ENCODE results near the gene CCDC15. TPM values are rescaled to one million over a fixed set of nuclear protein-coding genes. Genes with fewer than 3 reads are reported as not detected.

Gene CCDC15
- total and polyA plus RNA-seq, 5 donors from 2014 or later, result 0.64 to 1.8 (median 1.1) TPM

- Histone ChIP-seq H3K27ac (ENCODE audit: insufficient read depth, low read length, poor library complexity, severe bottlenecking) (no peak overlapping the region), H3K4me1 (ENCODE audit: control insufficient read depth, insufficient read depth, low read length, poor library complexity, severe bottlenecking) (no peaks in the 10 kb centered on the region), H3K9me3 (ENCODE audit: control insufficient read depth in 2 of 2, low read length in 2 of 2) (no peaks in the 10 kb centered on the region), H3K27me3 (ENCODE audit: control insufficient read depth, insufficient read depth, low read length) (no peaks in the 10 kb centered on the region), H3K36me3 (ENCODE audit: control insufficient read depth, insufficient read depth, low read length) (no peaks in the 10 kb centered on the region), H3K4me3 (ENCODE audit: low read depth, low read length) (no peak overlapping the region)
- no peak for DNase-seq
- H3K27ac Mint-ChIP-seq, result no peak overlapping the region
- no peaks in the 10 kb centered on the region for H3K36me3 Mint-ChIP-seq
- ATAC-seq (ENCODE audit: low read depth in 2 of 2), result no peak
- H3K9me3 Mint-ChIP-seq, result no peaks in the 10 kb centered on the region
- H3K4me1 Mint-ChIP-seq, result peaks cover 0 to 17% (median 3%) of the 10 kb centered on the region in 4 donors
- no peak overlapping the region for H3K4me3 Mint-ChIP-seq
- H3K27me3 Mint-ChIP-seq, result peaks cover 13% of the 10 kb centered on the region
Observed at GRCh38 chr11:125071435-125071834, 117.4 kb downstream of the CCDC15 start.

DNA sequence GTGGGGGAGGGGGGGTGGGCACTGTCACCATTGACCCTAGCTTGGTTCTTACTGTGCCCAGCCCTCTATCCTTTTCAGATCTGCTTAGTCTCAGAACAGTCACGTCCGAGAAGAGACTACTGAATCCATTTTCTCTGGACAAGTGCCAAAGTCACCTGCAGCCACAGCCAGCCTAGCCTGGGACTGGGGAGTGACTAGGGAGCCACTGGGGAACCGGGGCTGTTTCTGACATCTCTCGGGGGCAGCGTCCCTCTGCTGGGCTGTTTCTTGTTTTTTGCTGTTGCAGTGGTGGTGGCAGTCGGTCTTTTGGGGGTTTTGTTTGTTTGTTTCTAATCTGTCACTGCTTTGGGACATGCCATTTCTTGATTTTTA, 117.8 kb downstream of the CCDC15 start:
- Histone ChIP-seq H3K36me3 (ENCODE audit: control insufficient read depth, insufficient read depth, low read length) (no peaks in the 10 kb centered on the region), H3K9me3 (ENCODE audit: control insufficient read depth in 2 of 2, low read length in 2 of 2) (no peaks in the 10 kb centered on the region), H3K27me3 (ENCODE audit: control insufficient read depth, insufficient read depth, low read length) (no peaks in the 10 kb centered on the region), H3K4me3 (ENCODE audit: low read depth, low read length) (no peak overlapping the region), H3K4me1 (ENCODE audit: control insufficient read depth, insufficient read depth, low read length, poor library complexity, severe bottlenecking) (no peaks in the 10 kb centered on the region), H3K27ac (ENCODE audit: insufficient read depth, low read length, poor library complexity, severe bottlenecking) (no peak overlapping the region)
- no peak for ATAC-seq (ENCODE audit: low read depth in 2 of 2)
- Mint-ChIP-seq H3K27me3 (peaks cover 13% of the 10 kb centered on the region), H3K9me3 (no peaks in the 10 kb centered on the region), H3K27ac (no peak overlapping the region), H3K4me1 (peaks cover 0 to 17% (median 3%) of the 10 kb centered on the region in 4 donors), H3K36me3 (no peaks in the 10 kb centered on the region), H3K4me3 (no peak overlapping the region)
- no peak for DNase-seq

- H3K9me3 Mint-ChIP-seq, result no peaks in the 10 kb centered on the region
- peaks cover 10% of the 10 kb centered on the region for H3K27me3 Mint-ChIP-seq
- H3K36me3 ChIP-seq (ENCODE audit: control insufficient read depth, insufficient read depth, low read length), result no peaks in the 10 kb centered on the region
- no peak overlapping the region for H3K27ac ChIP-seq (ENCODE audit: insufficient read depth, low read length, poor library complexity, severe bottlenecking)
- no peak overlapping the region for H3K4me3 Mint-ChIP-seq
- no peak overlapping the region for H3K27ac Mint-ChIP-seq
- H3K27me3 ChIP-seq (ENCODE audit: control insufficient read depth, insufficient read depth, low read length), result no peaks in the 10 kb centered on the region
- H3K4me1 Mint-ChIP-seq, result peaks cover 0 to 17% (median 3%) of the 10 kb centered on the region in 4 donors
- no peak overlapping the region for H3K4me3 ChIP-seq (ENCODE audit: low read depth, low read length)
- no peak for DNase-seq
- no peaks in the 10 kb centered on the region for H3K9me3 ChIP-seq (ENCODE audit: control insufficient read depth in 2 of 2, low read length in 2 of 2)
- H3K36me3 Mint-ChIP-seq, result no peaks in the 10 kb centered on the region
- no peaks in the 10 kb centered on the region for H3K4me1 ChIP-seq (ENCODE audit: control insufficient read depth, insufficient read depth, low read length, poor library complexity, severe bottlenecking)
- peak; percentile 30 to 47 for ATAC-seq (ENCODE audit: low read depth in 2 of 2)
Observed at GRCh38 chr11:125072218-125072960, 118.4 kb downstream of the CCDC15 start.

DNA sequence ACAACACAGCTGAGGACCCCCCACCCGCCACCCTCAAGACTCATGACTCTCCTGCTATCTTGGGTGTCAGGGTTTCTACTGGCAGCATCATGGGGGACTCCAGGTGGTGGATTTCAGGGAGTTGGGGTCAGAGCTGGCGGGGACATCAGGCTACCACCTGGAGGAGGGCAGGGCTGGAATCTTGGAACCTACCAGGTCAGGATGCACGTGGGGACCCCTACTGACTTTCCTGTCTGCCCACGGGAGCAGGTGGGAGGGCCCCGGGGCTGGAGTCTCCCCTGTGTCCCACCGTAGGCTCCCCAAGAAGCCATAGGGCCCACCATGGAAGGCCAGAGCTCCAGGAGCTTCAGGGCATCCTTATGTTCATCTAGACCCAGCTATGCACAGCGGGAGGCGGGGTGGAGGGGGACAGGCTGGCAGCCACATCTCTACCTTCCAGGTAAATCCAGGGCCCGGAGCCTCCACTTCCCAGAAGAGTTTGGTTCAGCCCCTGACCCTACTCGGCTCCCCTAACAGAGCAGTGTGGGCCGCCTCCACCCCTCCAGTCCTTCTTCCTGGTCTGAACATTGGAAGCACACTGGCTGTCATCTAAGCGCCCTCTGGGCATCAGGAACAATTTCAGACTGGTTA, 119.1 kb downstream of the CCDC15 start:
- H3K4me3 ChIP-seq (ENCODE audit: low read depth, low read length), result no peak overlapping the region
- H3K27ac Mint-ChIP-seq, result no peak overlapping the region
- peaks cover 0 to 17% (median 3%) of the 10 kb centered on the region in 4 donors for H3K4me1 Mint-ChIP-seq
- no peak overlapping the region for H3K4me3 Mint-ChIP-seq
- H3K27me3 ChIP-seq (ENCODE audit: control insufficient read depth, insufficient read depth, low read length), result no peaks in the 10 kb centered on the region
- no peaks in the 10 kb centered on the region for H3K9me3 Mint-ChIP-seq
- no peaks in the 10 kb centered on the region for H3K36me3 Mint-ChIP-seq
- H3K36me3 ChIP-seq (ENCODE audit: control insufficient read depth, insufficient read depth, low read length), result no peaks in the 10 kb centered on the region
- peaks cover 7% of the 10 kb centered on the region for H3K27me3 Mint-ChIP-seq
- DNase-seq, result no peak
- no peak overlapping the region for H3K27ac ChIP-seq (ENCODE audit: insufficient read depth, low read length, poor library complexity, severe bottlenecking)
- H3K9me3 ChIP-seq (ENCODE audit: control insufficient read depth in 2 of 2, low read length in 2 of 2), result no peaks in the 10 kb centered on the region
- no peak for ATAC-seq (ENCODE audit: low read depth in 2 of 2)
- H3K4me1 ChIP-seq (ENCODE audit: control insufficient read depth, insufficient read depth, low read length, poor library complexity, severe bottlenecking), result no peaks in the 10 kb centered on the region

- peaks cover 5% of the 10 kb centered on the region for H3K27me3 Mint-ChIP-seq
- H3K36me3 Mint-ChIP-seq, result no peaks in the 10 kb centered on the region
- no peaks in the 10 kb centered on the region for H3K9me3 Mint-ChIP-seq
- DNase-seq, result no peak
- Histone ChIP-seq H3K4me1 (ENCODE audit: control insufficient read depth, insufficient read depth, low read length, poor library complexity, severe bottlenecking) (no peaks in the 10 kb centered on the region), H3K27me3 (ENCODE audit: control insufficient read depth, insufficient read depth, low read length) (no peaks in the 10 kb centered on the region), H3K4me3 (ENCODE audit: low read depth, low read length) (no peak overlapping the region), H3K27ac (ENCODE audit: insufficient read depth, low read length, poor library complexity, severe bottlenecking) (no peak overlapping the region), H3K36me3 (ENCODE audit: control insufficient read depth, insufficient read depth, low read length) (no peaks in the 10 kb centered on the region), H3K9me3 (ENCODE audit: control insufficient read depth in 2 of 2, low read length in 2 of 2) (no peaks in the 10 kb centered on the region)
- H3K27ac Mint-ChIP-seq, result no peak overlapping the region
- H3K4me1 Mint-ChIP-seq, result peaks cover 0 to 17% (median 3%) of the 10 kb centered on the region in 4 donors
- H3K4me3 Mint-ChIP-seq, result no peak overlapping the region
- ATAC-seq (ENCODE audit: low read depth in 2 of 2), result no peak
Observed at GRCh38 chr11:125073616-125074483, 119.8 kb downstream of the CCDC15 start.

- no peaks in the 10 kb centered on the region for H3K9me3 ChIP-seq (ENCODE audit: control insufficient read depth in 2 of 2, low read length in 2 of 2)
- Mint-ChIP-seq H3K36me3 (no peaks in the 10 kb centered on the region), H3K27me3 (peaks cover 5% of the 10 kb centered on the region), H3K4me3 (no peak overlapping the region), H3K27ac (no peak overlapping the region), H3K9me3 (no peaks in the 10 kb centered on the region), H3K4me1 (peaks cover 0 to 14% (median 3%) of the 10 kb centered on the region in 4 donors)
- DNase-seq (no peak), ATAC-seq (ENCODE audit: low read depth in 2 of 2) (no peak)
- no peak overlapping the region for H3K27ac ChIP-seq (ENCODE audit: insufficient read depth, low read length, poor library complexity, severe bottlenecking)
- no peaks in the 10 kb centered on the region for H3K27me3 ChIP-seq (ENCODE audit: control insufficient read depth, insufficient read depth, low read length)
- no peak overlapping the region for H3K4me3 ChIP-seq (ENCODE audit: low read depth, low read length)
- H3K36me3 ChIP-seq (ENCODE audit: control insufficient read depth, insufficient read depth, low read length), result no peaks in the 10 kb centered on the region
- H3K4me1 ChIP-seq (ENCODE audit: control insufficient read depth, insufficient read depth, low read length, poor library complexity, severe bottlenecking), result no peaks in the 10 kb centered on the region
Observed at GRCh38 chr11:125074511-125075241, 120.7 kb downstream of the CCDC15 start.

DNA sequence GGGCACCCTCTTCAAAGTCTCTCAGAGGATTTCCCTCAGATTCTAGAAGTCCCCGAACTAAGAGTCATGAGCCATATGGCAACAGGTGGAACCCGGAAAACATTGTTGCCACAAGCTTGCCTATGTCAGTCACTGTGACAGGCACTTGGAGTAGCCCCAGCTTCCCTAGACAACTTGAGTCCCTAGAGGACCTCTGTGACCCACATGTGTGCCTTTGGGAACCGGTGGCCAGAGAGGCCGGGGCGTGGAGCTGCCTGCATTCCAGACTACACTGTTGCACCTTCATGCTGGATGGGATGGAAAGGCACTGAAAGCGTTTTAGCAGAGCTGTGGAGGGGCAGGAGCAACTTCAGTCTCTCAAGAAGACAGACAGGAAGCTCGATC, 121.2 kb downstream of the CCDC15 start:
- Histone ChIP-seq H3K4me3 (ENCODE audit: low read depth, low read length) (no peak overlapping the region), H3K4me1 (ENCODE audit: control insufficient read depth, insufficient read depth, low read length, poor library complexity, severe bottlenecking) (no peaks in the 10 kb centered on the region), H3K27me3 (ENCODE audit: control insufficient read depth, insufficient read depth, low read length) (no peaks in the 10 kb centered on the region), H3K9me3 (ENCODE audit: control insufficient read depth in 2 of 2, low read length in 2 of 2) (no peaks in the 10 kb centered on the region), H3K36me3 (ENCODE audit: control insufficient read depth, insufficient read depth, low read length) (no peaks in the 10 kb centered on the region), H3K27ac (ENCODE audit: insufficient read depth, low read length, poor library complexity, severe bottlenecking) (no peak overlapping the region)
- H3K27ac Mint-ChIP-seq, result no peak overlapping the region
- ATAC-seq (ENCODE audit: low read depth in 2 of 2) (no peak), DNase-seq (no peak)
- H3K4me1 Mint-ChIP-seq, result peaks cover 0 to 12% (median 3%) of the 10 kb centered on the region in 4 donors
- no peaks in the 10 kb centered on the region for H3K36me3 Mint-ChIP-seq
- H3K27me3 Mint-ChIP-seq, result peaks cover 5% of the 10 kb centered on the region
- H3K9me3 Mint-ChIP-seq, result no peaks in the 10 kb centered on the region
- H3K4me3 Mint-ChIP-seq, result no peak overlapping the region

Measured in CD4-positive, CD25-positive, alpha-beta regulatory T cell (primary cell).